Stimulated activated CD4-positive, alpha-beta T cell treated with anti-CD3 and anti-CD28 coated beads, Interleukin-4, amount 100 ng/mL, for 4 hours (primary cell): ENCODE measurements around the gene OR10A3.

ENCODE experiments used
- DNase-seq, 2 experiments: peaks; one replicate each; pipeline ENCODE4 v3.0.0-alpha.2; 2020

Gene OR10A3

DNA sequence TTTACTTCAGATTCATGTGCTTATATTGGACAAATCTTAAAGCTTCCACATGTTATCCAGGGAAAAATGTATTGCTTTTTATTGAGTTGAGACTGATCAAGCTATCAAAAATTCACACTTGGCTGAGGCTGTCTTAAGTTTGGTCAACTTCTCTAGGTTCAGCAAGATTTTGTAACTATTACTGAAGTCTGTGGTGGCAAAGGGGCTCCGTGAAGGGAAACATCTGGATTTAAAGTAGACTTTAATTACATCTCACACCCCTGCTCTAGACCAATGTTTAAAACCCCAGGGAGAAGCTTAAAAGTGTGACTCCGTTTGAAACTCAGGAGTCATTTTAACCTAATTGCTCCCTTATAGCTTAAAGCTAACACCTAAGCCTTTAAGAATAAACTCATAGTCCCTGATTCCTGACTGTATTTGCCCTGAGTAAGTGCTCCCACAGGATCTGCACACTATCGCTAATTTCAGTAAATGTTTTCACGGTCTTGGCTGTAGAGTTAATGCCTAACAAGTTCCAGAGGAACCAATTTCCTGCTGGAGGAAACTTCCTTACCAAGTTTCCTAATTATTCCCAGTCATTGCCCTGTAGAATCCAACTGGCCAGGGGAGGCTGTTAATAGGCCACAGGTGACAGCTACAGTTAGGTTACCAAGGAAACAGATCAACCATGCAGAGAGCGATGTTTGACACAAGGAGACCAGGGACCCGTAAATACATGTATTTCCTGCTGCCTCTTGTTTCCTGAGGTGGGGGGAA lies 50.9 kb downstream of the OR10A3 start:
- no peak for DNase-seq

DNA sequence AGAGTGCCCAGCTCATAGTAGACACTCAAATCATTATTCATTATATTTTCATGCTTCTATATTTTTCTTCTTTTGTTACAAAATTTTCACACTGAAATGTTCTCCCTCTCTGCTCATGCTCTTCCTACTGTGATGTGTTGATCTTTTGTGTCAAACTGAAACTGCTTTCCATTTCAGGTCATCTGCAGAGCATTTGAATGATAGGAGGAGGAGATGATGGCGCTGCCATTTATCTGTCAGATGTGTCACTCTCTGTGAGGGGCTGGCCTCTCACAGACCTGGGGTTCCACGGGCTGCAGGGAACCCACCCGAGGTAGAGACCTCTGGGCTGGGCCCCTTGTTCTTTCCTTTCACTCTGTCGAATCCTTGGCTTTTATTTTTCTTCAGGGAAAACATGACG lies 51.5 kb downstream of the OR10A3 start:
- DNase-seq, result no peak
